IMR-90 (cell line): Measurements from ENCODE around the gene ZNF580.

Experiments used
- CTCF ChIP-seq: conservative IDR thresholded peaks from 2 replicates; pipeline ENCODE4 v1.5.1; 2012; ENCODE audit warnings: mild to moderate bottlenecking, low read depth, low read length, improper control_type of control experiment
- POLR2A ChIP-seq: IDR thresholded peaks from 2 replicates; pipeline ENCODE4 v1.6.1; 2012; ENCODE audit warnings: mild to moderate bottlenecking, low read depth, low read length
- TF ChIP-seq, protein P1 (sequence below): fragments of 150-350 bp; IDR thresholded peaks from 2 replicates; pipeline ENCODE4 v1.6.1; 2017; ENCODE audit warnings: mild to moderate bottlenecking, antibody characterized with exemption, low read length, low read depth

DNA sequence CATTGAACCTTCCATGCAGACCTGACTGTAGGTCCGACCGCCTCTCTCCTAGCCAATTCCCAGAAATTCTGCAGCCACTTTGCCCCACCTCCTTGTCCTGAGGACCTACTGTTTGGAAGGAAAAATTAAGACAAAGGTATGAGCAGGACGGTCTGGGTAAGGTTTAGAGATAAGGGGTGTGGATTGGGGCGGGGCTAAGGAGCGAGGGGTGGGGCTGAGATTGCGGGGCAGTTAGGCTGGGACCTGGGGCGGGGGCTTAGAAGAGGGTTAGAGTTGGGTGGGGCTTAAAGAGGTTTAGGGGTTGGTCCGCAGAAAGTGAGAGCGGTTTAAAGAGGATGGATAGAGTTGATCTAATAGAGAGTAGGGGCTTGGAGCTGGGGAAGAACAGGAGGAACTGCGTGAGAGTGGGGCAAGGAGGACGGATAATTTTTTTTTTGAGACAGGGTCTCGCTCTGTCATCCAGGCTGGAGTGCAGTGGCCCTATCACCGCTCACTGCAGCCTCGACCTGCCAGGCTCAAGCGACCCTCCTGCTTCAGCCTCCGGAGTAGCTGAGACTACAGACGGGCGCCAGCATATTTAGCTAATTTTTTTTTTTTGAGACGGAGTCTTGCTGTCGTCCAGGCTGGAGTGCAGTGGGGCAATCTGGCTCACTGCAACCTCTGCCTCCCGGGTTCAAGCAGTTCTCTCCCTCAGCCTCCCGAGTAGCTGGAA, 37.1 kb upstream of the ZNF580 start:
- TF ChIP-seq CTCF (no peak), POLR2A (no peak)
- TF ChIP-seq, protein P1, sequence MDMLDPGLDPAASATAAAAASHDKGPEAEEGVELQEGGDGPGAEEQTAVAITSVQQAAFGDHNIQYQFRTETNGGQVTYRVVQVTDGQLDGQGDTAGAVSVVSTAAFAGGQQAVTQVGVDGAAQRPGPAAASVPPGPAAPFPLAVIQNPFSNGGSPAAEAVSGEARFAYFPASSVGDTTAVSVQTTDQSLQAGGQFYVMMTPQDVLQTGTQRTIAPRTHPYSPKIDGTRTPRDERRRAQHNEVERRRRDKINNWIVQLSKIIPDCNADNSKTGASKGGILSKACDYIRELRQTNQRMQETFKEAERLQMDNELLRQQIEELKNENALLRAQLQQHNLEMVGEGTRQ, result no peak
